Stimulated activated naive CD8-positive, alpha-beta T cell treated with anti-CD3 and anti-CD28 coated beads, Interleukin-15, Interleukin-2, amounts not matched to agents 100 U/mL and 50 U/mL, for 24 hours (primary cell): ENCODE results near the gene PTPRG.

Source experiments
- ATAC-seq: fragments of 150-1000 bp; cut with Tn5 transposase; one replicate; pipeline ENCODE4 v1.10.0; 2021
- DNase-seq: peaks from one replicate; pipeline ENCODE4 v3.0.0; 2021

PTPRG gene

GRCh38 chr3:62193586-62194345 is 632.4 kb downstream of the PTPRG start:
- ATAC-seq = no peak
- DNase-seq = no peak

GRCh38 chr3:62197350-62198012 is 636.1 kb downstream of the PTPRG start:
- DNase-seq = no peak
- no peak for ATAC-seq

GRCh38 chr3:62199126-62199525 is 637.8 kb downstream of the PTPRG start:
- DNase-seq (no peak), ATAC-seq (no peak)

- ATAC-seq = no peak
- no peak for DNase-seq
These were observed 640.2 kb downstream of the PTPRG start for GRCh38 chr3:62201438-62202035.

GRCh38 chr3:62203152-62203551 is 641.8 kb downstream of the PTPRG start:
- no peak for ATAC-seq

GRCh38 chr3:62203561-62203960 is 642.2 kb downstream of the PTPRG start:
- DNase-seq (no peak), ATAC-seq (no peak)

More at GRCh38 chr3:62203152-62203551, 641.8 kb downstream of the PTPRG start:
- no peak for DNase-seq

- DNase-seq (no peak), ATAC-seq (no peak)
These were observed 645.8 kb downstream of the PTPRG start for GRCh38 chr3:62207197-62207596.

GRCh38 chr3:62208385-62208784 is 647.0 kb downstream of the PTPRG start:
- ATAC-seq (no peak), DNase-seq (no peak)

- no peak for ATAC-seq
- DNase-seq = no peak
These were observed 647.7 kb downstream of the PTPRG start for GRCh38 chr3:62209101-62209500.

- DNase-seq = no peak
- no peak for ATAC-seq
These were observed 648.6 kb downstream of the PTPRG start for GRCh38 chr3:62210011-62210410.

- no peak for ATAC-seq
These were observed 650.5 kb downstream of the PTPRG start for GRCh38 chr3:62211675-62212429.

GRCh38 chr3:62214850-62215249 is 653.5 kb downstream of the PTPRG start:
- ATAC-seq (no peak), DNase-seq (no peak)

More at GRCh38 chr3:62211675-62212429, 650.5 kb downstream of the PTPRG start:
- no peak for DNase-seq

GRCh38 chr3:62220616-62221015 is 659.2 kb downstream of the PTPRG start:
- DNase-seq (no peak), ATAC-seq (no peak)

- DNase-seq (no peak), ATAC-seq (no peak)
These were observed 663.7 kb downstream of the PTPRG start for GRCh38 chr3:62225051-62225450.

GRCh38 chr3:62226601-62227339 is 665.4 kb downstream of the PTPRG start:
- no peak for ATAC-seq
- no peak for DNase-seq

- DNase-seq = no peak
- ATAC-seq = no peak
These were observed 667.1 kb downstream of the PTPRG start for GRCh38 chr3:62228467-62228866.

GRCh38 chr3:62229211-62229610 is 667.8 kb downstream of the PTPRG start:
- ATAC-seq (no peak), DNase-seq (no peak)

- ATAC-seq = no peak
These were observed 668.5 kb downstream of the PTPRG start for GRCh38 chr3:62229908-62230307.

GRCh38 chr3:62233065-62233464 is 671.7 kb downstream of the PTPRG start:
- no peak for DNase-seq
- ATAC-seq = no peak

More at GRCh38 chr3:62229908-62230307, 668.5 kb downstream of the PTPRG start:
- no peak for DNase-seq

GRCh38 chr3:62236016-62236415 is 674.6 kb downstream of the PTPRG start:
- no peak for DNase-seq
- no peak for ATAC-seq

GRCh38 chr3:62237286-62237948 is 676.0 kb downstream of the PTPRG start:
- ATAC-seq (no peak), DNase-seq (no peak)
